HUES48 (cell line): ENCODE data around the gene PLEK2.

Experiments used
- H3K27ac ChIP-seq: one replicate; pipeline ENCODE4 v1.7.0; 2013; ENCODE audit warnings: low read depth, low read length, inconsistent platforms
- H3K27me3 ChIP-seq: 2 replicates; pipeline ENCODE4 v1.6.1; 2013; ENCODE audit warnings: mild to moderate bottlenecking, low read length; ENCODE audit not compliant: control insufficient read depth, insufficient read depth
- H3K36me3 ChIP-seq: 2 replicates; pipeline ENCODE4 v1.6.1; 2013; ENCODE audit warnings: low read length; ENCODE audit not compliant: control insufficient read depth, insufficient read depth
- H3K4me1 ChIP-seq: 2 replicates; pipeline ENCODE4 v1.6.1; 2013; ENCODE audit warnings: mild to moderate bottlenecking, low read length; ENCODE audit not compliant: control insufficient read depth, insufficient read depth
- H3K4me3 ChIP-seq: 2 replicates; pipeline ENCODE4 v1.5.1; 2013; ENCODE audit warnings: mild to moderate bottlenecking, low read depth, low read length
- H3K9ac ChIP-seq: 2 replicates; pipeline ENCODE4 v1.6.1; 2013; ENCODE audit warnings: mild to moderate bottlenecking, low read depth, low read length, moderate library complexity
- H3K9me3 ChIP-seq: 2 replicates; pipeline ENCODE4 v1.6.1; 2013; ENCODE audit warnings: low read length; ENCODE audit not compliant: control insufficient read depth, insufficient read depth

Gene PLEK2

DNA sequence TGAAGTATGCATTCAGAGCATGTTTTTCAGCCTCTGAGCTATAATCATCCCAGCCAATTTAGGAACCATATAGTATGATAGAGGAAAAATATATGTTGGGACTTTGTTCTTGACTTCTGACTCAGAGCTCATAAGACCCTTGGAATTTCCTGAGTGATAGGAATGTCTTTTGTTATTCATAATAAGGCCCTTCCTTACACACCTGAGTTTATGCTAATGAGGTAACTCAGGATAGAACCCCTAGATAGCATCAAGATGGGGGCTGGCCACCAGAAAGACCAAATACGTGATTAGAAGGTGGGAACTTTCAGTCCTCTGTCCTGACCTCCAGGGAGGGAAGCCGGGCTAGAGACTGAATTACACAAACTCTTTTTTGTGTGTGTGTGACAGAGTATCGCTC is 32.4 kb upstream of the PLEK2 start:
- H3K27ac ChIP-seq: peak overlapping the region; percentile 77
- no peaks in the 10 kb centered on the region for H3K9me3 ChIP-seq
- no peaks in the 10 kb centered on the region for H3K27me3 ChIP-seq
- no peaks in the 10 kb centered on the region for H3K36me3 ChIP-seq
- H3K9ac ChIP-seq: no peak overlapping the region
- H3K4me3 ChIP-seq: no peak overlapping the region
- H3K4me1 ChIP-seq: peaks cover 14% of the 10 kb centered on the region

DNA sequence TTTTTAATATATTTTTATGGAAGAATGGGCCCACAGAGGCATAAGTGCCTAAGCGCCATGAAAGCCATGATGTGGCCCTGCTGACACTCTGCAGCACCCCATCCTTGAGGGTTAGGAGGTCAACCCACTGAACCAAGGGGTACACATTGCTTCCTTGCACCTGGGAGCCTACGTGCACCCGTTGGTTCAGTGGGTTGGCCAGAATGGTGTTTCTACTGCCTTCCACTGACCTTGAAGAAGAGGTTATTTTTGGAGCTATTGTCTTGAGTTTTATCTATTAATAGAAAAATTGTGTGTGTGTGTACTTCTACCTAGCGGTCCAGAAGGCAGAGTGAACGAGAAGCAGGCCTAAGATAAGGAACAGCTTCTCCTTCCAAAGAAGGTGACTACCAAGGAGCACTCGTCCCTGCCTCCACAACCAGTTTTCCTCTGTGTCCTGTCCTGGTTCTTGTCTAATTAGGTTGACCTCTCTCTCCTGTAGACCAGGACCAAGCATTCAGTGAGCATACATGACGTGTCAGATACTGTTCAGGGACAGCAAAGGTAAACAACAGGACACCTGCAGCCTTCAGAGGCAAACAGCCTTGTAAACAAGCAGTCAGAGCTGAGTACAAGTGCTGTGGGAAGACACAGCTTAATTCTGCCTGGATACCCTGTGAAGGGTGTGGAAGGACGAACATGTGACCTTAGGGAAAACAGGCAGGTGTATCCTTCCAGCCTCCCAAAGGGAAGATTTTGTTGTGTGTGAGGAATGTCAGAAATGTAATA is 30.4 kb upstream of the PLEK2 start:
- Histone ChIP-seq H3K27ac (no peak overlapping the region), H3K9me3 (no peaks in the 10 kb centered on the region), H3K4me1 (peaks cover 14% of the 10 kb centered on the region), H3K4me3 (no peak overlapping the region), H3K27me3 (no peaks in the 10 kb centered on the region), H3K9ac (no peak overlapping the region), H3K36me3 (no peaks in the 10 kb centered on the region)

DNA sequence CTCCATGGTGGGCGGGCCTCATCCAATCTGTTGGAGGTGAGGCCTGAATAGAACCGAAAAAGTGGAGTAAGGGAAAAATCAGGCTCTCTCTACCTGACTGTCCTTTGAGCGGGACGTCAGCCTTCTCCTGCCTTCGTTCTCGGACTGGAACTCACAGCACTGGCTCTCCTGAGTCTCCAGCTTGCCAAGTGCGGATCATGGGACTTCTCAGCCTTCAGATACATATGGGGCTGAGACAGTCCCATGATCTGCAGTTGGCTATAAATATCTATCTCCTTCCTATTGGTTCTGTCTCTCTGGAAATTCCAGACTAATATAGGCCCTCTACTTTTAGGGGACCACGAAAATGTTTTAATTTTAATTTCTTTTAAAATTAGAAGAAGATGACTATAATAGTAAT is 29.7 kb upstream of the PLEK2 start:
- Histone ChIP-seq H3K27ac (no peak overlapping the region), H3K4me1 (peaks cover 14% of the 10 kb centered on the region), H3K36me3 (no peaks in the 10 kb centered on the region), H3K9ac (no peak overlapping the region), H3K4me3 (no peak overlapping the region), H3K27me3 (no peaks in the 10 kb centered on the region), H3K9me3 (no peaks in the 10 kb centered on the region)

DNA sequence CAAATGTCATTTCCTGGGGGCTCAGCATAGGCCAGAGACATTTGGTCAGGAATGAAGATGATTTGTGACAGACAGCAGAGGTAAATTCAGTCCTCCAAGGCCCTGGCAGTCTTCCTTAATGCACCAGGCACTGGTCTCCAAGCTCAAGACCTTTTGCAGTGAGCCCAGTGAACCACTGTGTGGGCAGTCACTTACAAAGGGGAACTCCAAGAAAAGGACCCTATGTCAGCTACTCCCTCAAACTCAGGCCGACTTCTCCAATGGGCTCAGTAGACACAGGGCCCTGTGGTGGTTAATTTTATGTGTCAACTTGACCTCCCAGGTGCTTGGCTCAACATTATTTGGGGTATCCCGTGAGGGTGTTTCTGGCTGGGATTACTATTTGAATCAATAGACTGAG is 29.3 kb upstream of the PLEK2 start:
- Histone ChIP-seq H3K9me3 (no peaks in the 10 kb centered on the region), H3K4me3 (no peak overlapping the region), H3K27ac (no peak overlapping the region), H3K36me3 (no peaks in the 10 kb centered on the region), H3K9ac (no peak overlapping the region), H3K27me3 (no peaks in the 10 kb centered on the region), H3K4me1 (peaks cover 14% of the 10 kb centered on the region)

DNA sequence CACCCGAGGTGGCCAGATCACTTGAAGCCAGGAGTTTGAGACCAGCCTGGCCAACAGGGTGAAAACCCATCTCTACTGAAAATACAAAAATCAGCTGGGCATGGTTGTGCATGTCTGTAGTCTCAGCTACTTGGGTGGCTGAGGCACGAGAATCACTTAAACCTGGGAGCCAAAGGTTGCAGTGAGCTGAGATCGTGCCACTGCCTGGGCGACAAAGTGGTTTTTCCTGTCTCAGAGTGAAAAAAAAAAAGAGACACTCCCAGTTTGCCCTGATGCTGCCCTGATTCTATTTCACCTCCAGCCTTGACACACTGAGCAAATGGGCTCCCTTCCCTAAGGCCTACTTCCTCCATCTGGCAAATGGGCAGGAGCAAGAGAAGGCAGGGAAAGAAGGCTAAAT is 28.5 kb upstream of the PLEK2 start:
- H3K9ac ChIP-seq: no peak overlapping the region
- no peaks in the 10 kb centered on the region for H3K36me3 ChIP-seq
- no peaks in the 10 kb centered on the region for H3K9me3 ChIP-seq
- H3K27ac ChIP-seq: no peak overlapping the region
- H3K27me3 ChIP-seq: no peaks in the 10 kb centered on the region
- H3K4me1 ChIP-seq: peaks cover 14% of the 10 kb centered on the region
- no peak overlapping the region for H3K4me3 ChIP-seq

DNA sequence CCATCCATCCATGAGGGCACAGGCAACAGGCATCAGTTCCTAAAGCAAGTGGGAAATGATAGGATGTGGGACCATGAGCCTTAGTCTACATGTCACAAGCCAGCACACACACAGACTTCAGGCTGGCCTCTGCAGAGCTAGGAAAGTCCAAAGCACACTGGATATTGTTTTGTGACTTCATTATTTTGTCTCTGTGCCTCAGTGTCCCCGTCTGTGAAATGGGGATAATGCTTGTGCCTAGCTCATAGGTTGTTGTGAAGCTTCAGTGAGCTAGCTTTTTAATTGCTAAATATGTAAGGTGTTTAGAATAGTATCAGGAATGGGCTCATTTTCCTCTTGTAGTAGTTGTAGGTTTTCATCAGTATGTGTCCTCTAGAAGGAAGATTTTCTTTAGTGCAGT is 27.0 kb upstream of the PLEK2 start:
- Histone ChIP-seq H3K9me3 (no peaks in the 10 kb centered on the region), H3K27me3 (no peaks in the 10 kb centered on the region), H3K9ac (no peak overlapping the region), H3K4me1 (peaks cover 5% of the 10 kb centered on the region), H3K27ac (no peak overlapping the region), H3K4me3 (no peak overlapping the region), H3K36me3 (no peaks in the 10 kb centered on the region)

DNA sequence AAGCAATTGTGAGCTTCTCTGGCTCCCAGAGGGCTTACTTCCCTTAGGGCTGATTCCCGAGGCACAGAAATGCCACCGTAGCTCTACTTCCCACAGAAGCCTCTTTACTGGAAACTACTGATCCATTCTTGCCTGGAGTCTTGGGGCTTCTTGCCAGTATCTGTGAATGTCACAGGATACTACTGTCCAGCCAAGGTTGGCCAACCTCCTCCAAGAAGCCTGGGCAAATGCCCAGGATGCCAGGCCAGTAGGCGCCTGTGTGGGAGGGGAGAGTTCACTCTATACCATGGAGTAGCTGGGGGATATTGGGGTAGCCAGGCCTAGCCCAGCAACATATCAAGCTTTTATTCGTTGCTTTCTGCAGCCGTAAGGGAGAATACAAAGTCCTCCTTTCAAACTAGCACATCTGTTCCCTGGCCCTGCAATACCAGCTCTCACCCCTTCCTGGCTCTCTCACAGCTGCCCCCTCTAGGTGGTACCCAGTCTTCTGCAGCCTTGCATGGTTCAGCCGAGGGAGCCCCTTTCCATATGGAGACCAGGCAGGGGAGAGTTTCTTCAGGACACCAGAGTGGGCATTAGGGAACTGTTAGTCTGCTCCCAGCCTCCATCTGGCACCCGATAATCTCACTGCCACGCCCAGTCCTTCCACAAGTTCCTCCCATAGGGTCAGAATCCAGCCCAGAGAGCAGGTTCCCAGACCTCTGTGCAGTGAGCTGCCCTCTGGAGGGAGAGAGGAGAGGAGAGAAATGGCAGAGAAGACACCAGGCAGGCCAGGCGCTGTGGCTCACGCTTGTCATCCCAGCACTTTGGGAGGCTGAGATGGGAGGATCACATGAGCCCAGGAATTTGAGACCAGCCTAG is 24.3 kb upstream of the PLEK2 start:
- Histone ChIP-seq H3K27me3 (no peaks in the 10 kb centered on the region), H3K27ac (no peak overlapping the region), H3K9me3 (no peaks in the 10 kb centered on the region), H3K4me3 (no peak overlapping the region), H3K9ac (no peak overlapping the region), H3K36me3 (no peaks in the 10 kb centered on the region), H3K4me1 (no peaks in the 10 kb centered on the region)

DNA sequence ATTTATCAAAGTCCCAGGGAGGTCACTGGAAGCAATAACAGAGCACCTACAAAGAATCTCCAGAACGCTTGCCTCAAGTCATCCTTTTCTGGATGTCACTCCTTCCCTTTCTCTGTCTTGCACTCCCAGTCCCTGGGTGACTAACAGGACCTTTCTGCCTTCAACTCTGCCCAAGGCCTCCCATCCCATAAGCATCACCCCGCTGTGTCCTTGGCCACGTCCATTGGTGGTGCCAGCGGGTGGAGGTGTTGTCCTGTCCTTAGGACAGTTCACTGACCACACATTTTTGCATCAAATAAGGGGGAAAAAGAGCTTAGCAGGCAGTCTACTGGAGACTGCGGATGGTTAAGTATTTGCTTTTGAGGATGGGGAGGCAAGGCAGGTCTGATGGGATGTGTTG is 23.6 kb upstream of the PLEK2 start:
- H3K9ac ChIP-seq: no peak overlapping the region
- H3K9me3 ChIP-seq: no peaks in the 10 kb centered on the region
- H3K36me3 ChIP-seq: no peaks in the 10 kb centered on the region
- no peaks in the 10 kb centered on the region for H3K4me1 ChIP-seq
- H3K4me3 ChIP-seq: no peak overlapping the region
- H3K27ac ChIP-seq: no peak overlapping the region
- no peaks in the 10 kb centered on the region for H3K27me3 ChIP-seq

DNA sequence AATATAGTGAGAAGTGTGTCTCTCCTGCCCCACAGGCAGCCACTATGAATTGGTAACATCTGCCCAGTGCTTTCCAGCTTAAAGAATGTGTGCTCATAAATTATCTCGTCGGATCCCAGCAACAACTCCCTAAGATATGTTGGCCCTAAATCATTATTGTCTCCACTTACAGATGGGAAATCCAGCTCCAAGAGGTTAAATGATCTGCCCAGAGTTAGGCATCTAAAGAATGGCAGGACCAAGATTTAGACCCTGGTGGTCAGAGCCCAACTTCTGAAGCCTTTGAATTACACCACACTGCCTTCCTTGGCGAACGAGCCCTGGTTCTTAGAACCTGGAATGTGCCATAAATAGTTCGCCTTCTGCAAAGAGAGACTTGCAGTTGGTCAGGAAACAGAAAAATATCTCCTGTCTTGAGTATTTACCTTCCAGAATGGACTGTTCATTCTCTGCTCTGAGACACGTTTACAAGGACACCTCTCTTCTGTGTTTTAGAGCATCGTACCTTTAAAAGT is 20.1 kb upstream of the PLEK2 start:
- H3K27me3 ChIP-seq: no peaks in the 10 kb centered on the region
- peaks cover 5% of the 10 kb centered on the region; the same call in 1 of the 2 replicates for H3K4me1 ChIP-seq
- H3K9me3 ChIP-seq: no peaks in the 10 kb centered on the region
- H3K27ac ChIP-seq: no peak overlapping the region
- H3K36me3 ChIP-seq: no peaks in the 10 kb centered on the region
- H3K9ac ChIP-seq: no peak overlapping the region
- H3K4me3 ChIP-seq: no peak overlapping the region

DNA sequence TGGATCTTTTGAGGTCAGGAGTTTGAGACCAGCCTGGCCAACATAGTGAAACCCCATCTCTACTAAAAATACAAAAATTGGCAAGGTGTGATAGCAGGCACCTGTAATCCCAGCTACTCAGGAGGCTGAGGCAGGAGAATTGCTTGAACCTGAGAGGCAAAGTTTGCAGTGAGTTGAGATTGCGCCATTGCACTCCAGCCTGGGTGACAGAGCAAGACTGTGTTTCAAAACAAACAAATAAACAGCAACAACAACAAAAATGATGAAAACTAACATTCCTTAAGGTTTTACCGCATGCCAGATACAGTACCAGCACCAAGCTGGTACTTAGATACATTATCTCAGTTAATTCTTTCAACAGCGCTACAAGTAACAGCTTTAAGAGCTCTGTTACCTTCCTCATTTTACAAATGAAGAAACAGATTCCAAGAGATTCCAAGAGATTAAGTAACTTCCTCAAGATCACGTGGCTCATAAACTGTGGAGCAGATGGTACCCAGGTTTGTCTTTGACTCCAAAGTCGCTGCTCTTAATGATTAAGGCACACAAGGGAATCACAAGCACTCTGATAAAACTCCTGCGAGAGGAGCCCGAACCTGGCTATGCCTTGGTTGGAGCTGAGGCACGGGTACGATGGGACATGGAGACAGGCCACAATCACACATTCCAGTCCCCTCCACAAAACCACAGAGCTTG is 17.7 kb upstream of the PLEK2 start:
- Histone ChIP-seq H3K4me3 (no peak overlapping the region), H3K27ac (no peak overlapping the region), H3K9ac (no peak overlapping the region), H3K4me1 (peaks cover 5% of the 10 kb centered on the region; the same call in 1 of the 2 replicates), H3K9me3 (no peaks in the 10 kb centered on the region), H3K36me3 (no peaks in the 10 kb centered on the region), H3K27me3 (no peaks in the 10 kb centered on the region)
